Thyroid gland (tissue), 4 donors: ENCODE data around the gene IQSEC1.

Experiments
- POLR2A ChIP-seq, 2 donors: fragments of 450-650 bp; IDR thresholded peaks; one replicate each; pipeline ENCODE4 v1.6.1; 2017; ENCODE audit warnings: antibody characterized with exemption in 2 of 2, mild to moderate bottlenecking in 2 of 2, moderate library complexity in 1 of 2
- TF ChIP-seq, protein P1 (sequence below), 6 experiments: fragments of 200-600 bp in 3 of 6; fragments of 450-650 bp in 3 of 6; sonication (generic) in 3 of 6; IDR thresholded peaks; one replicate each; pipeline ENCODE4 v1.5.1; 2016 to 2019; ENCODE audit warnings: antibody characterized with exemption in 6 of 6, mild to moderate bottlenecking in 2 of 6, inconsistent platforms in 1 of 6, moderate library complexity in 1 of 6

DNA sequence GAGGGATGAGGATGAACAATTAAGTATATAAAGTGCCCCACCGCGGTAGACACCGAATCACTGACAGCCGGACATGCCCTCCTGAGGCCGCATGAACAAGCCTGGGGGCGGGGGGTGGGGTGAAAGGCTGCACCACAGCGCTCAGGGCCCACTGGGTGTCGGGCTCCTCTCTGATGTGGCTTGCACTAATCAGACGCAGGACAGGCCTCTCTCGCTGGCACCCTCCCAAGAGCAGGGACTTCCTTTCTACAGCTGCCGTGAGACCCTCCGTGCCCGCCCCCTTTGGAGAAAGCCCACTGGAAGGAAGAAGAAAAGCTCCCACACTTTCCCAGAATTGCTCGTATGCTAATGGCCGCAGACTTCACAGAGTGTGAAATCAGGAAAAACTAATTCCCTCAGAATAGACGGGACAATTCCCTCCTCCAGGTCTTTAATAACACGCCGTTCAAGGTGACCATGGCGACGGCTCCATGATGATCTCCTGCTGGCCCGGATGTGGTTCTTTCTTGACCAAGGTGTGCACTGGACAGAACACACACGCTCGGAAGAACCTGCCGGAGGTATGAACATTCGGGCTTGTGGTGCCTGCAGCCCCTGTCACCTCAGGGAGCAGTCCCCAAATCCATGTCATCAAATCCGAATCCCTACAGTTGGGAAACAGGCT lies 32.0 kb downstream of the IQSEC1 start:
- TF ChIP-seq, protein P1, sequence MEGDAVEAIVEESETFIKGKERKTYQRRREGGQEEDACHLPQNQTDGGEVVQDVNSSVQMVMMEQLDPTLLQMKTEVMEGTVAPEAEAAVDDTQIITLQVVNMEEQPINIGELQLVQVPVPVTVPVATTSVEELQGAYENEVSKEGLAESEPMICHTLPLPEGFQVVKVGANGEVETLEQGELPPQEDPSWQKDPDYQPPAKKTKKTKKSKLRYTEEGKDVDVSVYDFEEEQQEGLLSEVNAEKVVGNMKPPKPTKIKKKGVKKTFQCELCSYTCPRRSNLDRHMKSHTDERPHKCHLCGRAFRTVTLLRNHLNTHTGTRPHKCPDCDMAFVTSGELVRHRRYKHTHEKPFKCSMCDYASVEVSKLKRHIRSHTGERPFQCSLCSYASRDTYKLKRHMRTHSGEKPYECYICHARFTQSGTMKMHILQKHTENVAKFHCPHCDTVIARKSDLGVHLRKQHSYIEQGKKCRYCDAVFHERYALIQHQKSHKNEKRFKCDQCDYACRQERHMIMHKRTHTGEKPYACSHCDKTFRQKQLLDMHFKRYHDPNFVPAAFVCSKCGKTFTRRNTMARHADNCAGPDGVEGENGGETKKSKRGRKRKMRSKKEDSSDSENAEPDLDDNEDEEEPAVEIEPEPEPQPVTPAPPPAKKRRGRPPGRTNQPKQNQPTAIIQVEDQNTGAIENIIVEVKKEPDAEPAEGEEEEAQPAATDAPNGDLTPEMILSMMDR (IDR thresholded peaks at IDR 0.05) = no peak
- no peak for TF ChIP-seq POLR2A (IDR thresholded peaks at IDR 0.05)
